ENCODE measurements around the gene MERTK.

GRCh38 chr2:112021290-112021689, 122.9 kb downstream of the MERTK start:
- TF ChIP-seq CTCF (IDR thresholded peaks at IDR 0.05; ENCODE audit: insufficient read depth, low read depth, low read length), result no peak
- no peak for TF ChIP-seq EZH2 (IDR thresholded peaks at IDR 0.05; ENCODE audit: insufficient read depth, low read length)

All from astrocyte (in vitro differentiated cells and primary cell).